MM.1S (cell line): ENCODE results near the gene CACNA1G.

ENCODE experiments used
- CTCF ChIP-seq: fragments of 300-600 bp; sonication (generic); IDR thresholded peaks from 2 replicates; pipeline ENCODE4 v1.5.1; 2016; ENCODE audit warnings: antibody characterized with exemption, low read length, mixed read lengths
- EZH2 ChIP-seq: fragments of 300-600 bp; sonication (generic); optimal IDR thresholded peaks from 2 replicates; pipeline ENCODE3; 2017; ENCODE audit warnings: low read depth, mild to moderate bottlenecking, antibody characterized with exemption, low read length, mixed read lengths
- EZH2phosphoT487 ChIP-seq: fragments of 300-600 bp; sonication (generic); IDR thresholded peaks from 2 replicates; pipeline ENCODE4 v1.6.1; 2018; ENCODE audit warnings: antibody characterized with exemption, low read length

GRCh38 chr17:50517011-50517410, 43.5 kb upstream of the CACNA1G start:
- TF ChIP-seq CTCF (no peak), EZH2 (no peak), EZH2phosphoT487 (no peak)
